Keratinocyte (primary cell): ENCODE results near the gene PDXDC1. TPM values are rescaled to one million over a fixed set of nuclear protein-coding genes. Genes with fewer than 3 reads are reported as not detected.

Experiments used
- DNase-seq: peaks from one replicate; pipeline ENCODE4 v3.0.0-alpha.2; 2011; ENCODE audit warnings: low read depth, missing footprints, low spot score
- FAIRE-seq: peaks from 2 replicates; lab custom pipeline; 2011; peaks lifted over from hg19 to GRCh38; lab: Jason Lieb, UNC
- H2AFZ ChIP-seq: 2 replicates; pipeline ENCODE4 v1.6.0; 2012; ENCODE audit warnings: low read length, control low read depth, inconsistent platforms; ENCODE audit not compliant: control insufficient read depth
- H3K27ac ChIP-seq: 2 replicates; pipeline ENCODE4 v1.5.1; 2011; ENCODE audit warnings: low read length; ENCODE audit not compliant: control insufficient read depth, insufficient read depth
- H3K27me3 ChIP-seq: 3 replicates; pipeline ENCODE4 v1.6.0; 2011; ENCODE audit warnings: low read length; ENCODE audit not compliant: control insufficient read depth, insufficient read depth; ENCODE audit errors: extremely low read depth
- H3K36me3 ChIP-seq, 2 experiments: 2 replicates in 1 of 2; 3 replicates in 1 of 2; pipeline ENCODE4 v1.5.1; 2011; ENCODE audit warnings: low read length in 2 of 2, mild to moderate bottlenecking in 1 of 2; ENCODE audit not compliant: control insufficient read depth in 2 of 2, insufficient read depth in 2 of 2; ENCODE audit errors: extremely low read depth in 1 of 2
- H3K4me1 ChIP-seq: 3 replicates; pipeline ENCODE4 v1.5.1; 2011; ENCODE audit warnings: low read length; ENCODE audit not compliant: control insufficient read depth, insufficient read depth; ENCODE audit errors: extremely low read depth
- H3K4me2 ChIP-seq: 3 replicates; pipeline ENCODE4 v1.6.0; 2011; ENCODE audit warnings: low read depth, low read length; ENCODE audit not compliant: control insufficient read depth, insufficient read depth; ENCODE audit errors: extremely low read depth
- H3K4me3 ChIP-seq, 3 experiments: fragments of 200-600 bp in 1 of 3; sonication (generic) in 1 of 3; 2 replicates in 2 of 3; 3 replicates in 1 of 3; pipeline ENCODE4 v1.5.1; 2011 to 2016; ENCODE audit warnings: low read length in 3 of 3, mild to moderate bottlenecking in 3 of 3, control low read depth in 2 of 3, inconsistent platforms in 1 of 3, low read depth in 1 of 3, mixed read lengths in 1 of 3, mixed run types in 1 of 3, moderate library complexity in 1 of 3; ENCODE audit not compliant: control insufficient read depth in 2 of 3, insufficient read depth in 2 of 3; ENCODE audit errors: extremely low read depth in 1 of 3
- H3K79me2 ChIP-seq: 2 replicates; pipeline ENCODE4 v1.6.0; 2012; ENCODE audit warnings: low read length; ENCODE audit not compliant: control insufficient read depth, insufficient read depth
- H3K9ac ChIP-seq: 3 replicates; pipeline ENCODE4 v1.6.0; 2011; ENCODE audit warnings: low read length; ENCODE audit not compliant: control insufficient read depth, insufficient read depth; ENCODE audit errors: extremely low read depth
- H3K9me1 ChIP-seq: 3 replicates; pipeline ENCODE4 v1.6.0; 2011; ENCODE audit warnings: low read length; ENCODE audit not compliant: control insufficient read depth, insufficient read depth; ENCODE audit errors: extremely low read depth
- H3K9me3 ChIP-seq: 2 replicates; pipeline ENCODE4 v1.5.1; 2012; ENCODE audit warnings: low read depth, low read length; ENCODE audit not compliant: control insufficient read depth
- H4K20me1 ChIP-seq: 3 replicates; pipeline ENCODE4 v1.6.0; 2011; ENCODE audit warnings: low read length; ENCODE audit not compliant: control insufficient read depth, insufficient read depth; ENCODE audit errors: extremely low read depth
- CTCF ChIP-seq, 3 experiments: IDR thresholded peaks in 1 of 3; conservative IDR thresholded peaks in 1 of 3; optimal IDR thresholded peaks in 1 of 3; 2 replicates in 2 of 3; 3 replicates in 1 of 3; pipeline versions ENCODE3 to v1.5.1; 2011; ENCODE audit warnings: low read length in 3 of 3, mild to moderate bottlenecking in 3 of 3, moderate library complexity in 2 of 3, control low read depth in 1 of 3, inconsistent platforms in 1 of 3; ENCODE audit not compliant: insufficient read depth in 2 of 3; ENCODE audit errors: extremely low read depth in 1 of 3
- EZH2 ChIP-seq: IDR thresholded peaks from one replicate; pipeline ENCODE4 v1.6.1; 2012; ENCODE audit warnings: inconsistent platforms, mild to moderate bottlenecking, low read length, moderate library complexity
- dilution Hi-C: fragments of 300-500 bp; cut with MboI; formaldehyde crosslinking; loops from one replicate; pipeline ENCODE4 v1.7.0; 2020; ENCODE audit warnings: low sequenced_read_pairs; ENCODE audit not compliant: extremely low pct_ligation_motif_present
- polyA plus RNA-seq, 5 experiments: library from polyadenylated mRNA; depleted of rRNA in 3 of 5; stranded (reverse) in 3 of 5; stranded (forward) in 1 of 5; unstranded in 1 of 5; fragments of >200 nt; gene quantifications; 1 replicate in 1 of 5; 2 replicates in 3 of 5; 3 replicates in 1 of 5; pipeline versions ENCODE4 v1.2.1 to v1.2.3, GENCODE V29; 2011 to 2012; ENCODE audit warnings: missing spikeins in 2 of 5, low read depth in 1 of 5, low replicate concordance in 1 of 5

The PDXDC1 gene
- polyA plus RNA-seq, 1 donor (not counting 4 experiments of a cell fraction or from before 2014, with no cell fraction given): 70.7 TPM

GRCh38 chr16:14955546-14956231 lies 19.1 kb upstream of the PDXDC1 start:
- dilution Hi-C loops: no loop called here

GRCh38 chr16:14957576-14958322 lies 17.1 kb upstream of the PDXDC1 start:
- Histone ChIP-seq H3K79me2 (no peaks in the 10 kb centered on the region), H3K4me2 (no peak overlapping the region), H2AFZ (no peak overlapping the region), H3K27ac (no peak overlapping the region), H4K20me1 (no peaks in the 10 kb centered on the region), H3K9me1 (no peaks in the 10 kb centered on the region), H3K4me3 (no peak overlapping the region), H3K36me3 (no peaks in the 10 kb centered on the region), H3K9ac (no peak overlapping the region), H3K9me3 (no peaks in the 10 kb centered on the region), H3K27me3 (no peaks in the 10 kb centered on the region), H3K4me1 (no peaks in the 10 kb centered on the region)
- DNase-seq (no peak), FAIRE-seq (no peak)
- dilution Hi-C loops: no loop called here
- no peak for TF ChIP-seq CTCF (optimal IDR thresholded peaks at IDR 0.05 in 1 of 3, IDR thresholded peaks at IDR 0.05 in 1 of 3, conservative IDR thresholded peaks at IDR 0.05 in 1 of 3; ENCODE audit: extremely low read depth in 1 of 3, insufficient read depth in 2 of 3, low read length in 3 of 3)
- no peak for TF ChIP-seq EZH2

More at GRCh38 chr16:14955546-14956231, 19.1 kb upstream of the PDXDC1 start:
- Histone ChIP-seq H2AFZ (peak overlapping the region; percentile 65), H3K9ac (no peak overlapping the region), H3K4me1 (no peaks in the 10 kb centered on the region), H3K36me3 (no peaks in the 10 kb centered on the region), H3K4me3 (no peak overlapping the region), H3K79me2 (no peaks in the 10 kb centered on the region), H3K9me1 (no peaks in the 10 kb centered on the region), H3K27me3 (no peaks in the 10 kb centered on the region), H3K9me3 (no peaks in the 10 kb centered on the region), H4K20me1 (no peaks in the 10 kb centered on the region), H3K4me2 (no peak overlapping the region), H3K27ac (no peak overlapping the region)
- DNase-seq (no peak), FAIRE-seq (no peak)
- TF ChIP-seq EZH2 (no peak), CTCF (optimal IDR thresholded peaks at IDR 0.05 in 1 of 3, IDR thresholded peaks at IDR 0.05 in 1 of 3, conservative IDR thresholded peaks at IDR 0.05 in 1 of 3; ENCODE audit: extremely low read depth in 1 of 3, insufficient read depth in 2 of 3, low read length in 3 of 3) (no peak)
